ENCODE measurements around the gene KCTD3. TPM values are rescaled to one million over a fixed set of nuclear protein-coding genes. Genes with fewer than 3 reads are reported as not detected.

Gene KCTD3
- total RNA-seq, 1 donor from 2014 or later, result 25.3 TPM

- H3K36me3 Mint-ChIP-seq (ENCODE audit: low read depth), result peaks cover 25% of the 10 kb centered on the region
- peaks cover 21% of the 10 kb centered on the region for H3K4me1 Mint-ChIP-seq (ENCODE audit: low read depth)
- no peak for TF ChIP-seq CTCF (IDR thresholded peaks at IDR 0.05)
- DNase-seq (ENCODE audit: low spot score), result no peak
- H3K27ac Mint-ChIP-seq (ENCODE audit: unreplicated experiment), result peak overlapping the region; percentile 3
- no peaks in the 10 kb centered on the region for H3K27me3 Mint-ChIP-seq (ENCODE audit: low read depth)
- peaks cover 7% of the 10 kb centered on the region for H3K9me3 Mint-ChIP-seq (ENCODE audit: low read depth)
- H3K4me3 Mint-ChIP-seq (ENCODE audit: unreplicated experiment), result no peak overlapping the region
Observed at GRCh38 chr1:215612391-215612790, 45.3 kb downstream of the KCTD3 start.

GRCh38 chr1:215617979-215618378, 50.9 kb downstream of the KCTD3 start:
- no peaks in the 10 kb centered on the region for H3K27me3 Mint-ChIP-seq (ENCODE audit: low read depth)
- TF ChIP-seq CTCF (IDR thresholded peaks at IDR 0.05), result no peak
- no peak overlapping the region for H3K4me3 Mint-ChIP-seq (ENCODE audit: unreplicated experiment)
- H3K4me1 Mint-ChIP-seq (ENCODE audit: low read depth), result peaks cover 6% of the 10 kb centered on the region
- H3K9me3 Mint-ChIP-seq (ENCODE audit: low read depth), result peaks cover 7% of the 10 kb centered on the region
- no peak overlapping the region for H3K27ac Mint-ChIP-seq (ENCODE audit: unreplicated experiment)
- no peak for DNase-seq (ENCODE audit: low spot score)
- peaks cover 38% of the 10 kb centered on the region for H3K36me3 Mint-ChIP-seq (ENCODE audit: low read depth)

- Mint-ChIP-seq H3K4me1 (ENCODE audit: low read depth) (no peaks in the 10 kb centered on the region), H3K4me3 (ENCODE audit: unreplicated experiment) (no peak overlapping the region), H3K36me3 (ENCODE audit: low read depth) (peaks cover 22% of the 10 kb centered on the region), H3K27ac (ENCODE audit: unreplicated experiment) (no peak overlapping the region), H3K9me3 (ENCODE audit: low read depth) (no peaks in the 10 kb centered on the region), H3K27me3 (ENCODE audit: low read depth) (no peaks in the 10 kb centered on the region)
- no peak for TF ChIP-seq CTCF (IDR thresholded peaks at IDR 0.05)
- DNase-seq (ENCODE audit: low spot score), result no peak
Observed at GRCh38 chr1:215623162-215623561, 56.1 kb downstream of the KCTD3 start.

GRCh38 chr1:215625949-215626348, 58.8 kb downstream of the KCTD3 start:
- Mint-ChIP-seq H3K4me3 (ENCODE audit: unreplicated experiment) (no peak overlapping the region), H3K27ac (ENCODE audit: unreplicated experiment) (no peak overlapping the region), H3K9me3 (ENCODE audit: low read depth) (no peaks in the 10 kb centered on the region), H3K27me3 (ENCODE audit: low read depth) (no peaks in the 10 kb centered on the region), H3K4me1 (ENCODE audit: low read depth) (no peaks in the 10 kb centered on the region), H3K36me3 (ENCODE audit: low read depth) (peaks cover 7% of the 10 kb centered on the region)
- DNase-seq (ENCODE audit: low spot score), result no peak
- no peak for TF ChIP-seq CTCF (IDR thresholded peaks at IDR 0.05)

- TF ChIP-seq CTCF (IDR thresholded peaks at IDR 0.05), result no peak
Observed at GRCh38 chr1:215631040-215631439, 63.9 kb downstream of the KCTD3 start.

More at GRCh38 chr1:215631040-215631439, 63.9 kb downstream of the KCTD3 start:
- Mint-ChIP-seq H3K4me1 (ENCODE audit: low read depth) (peaks cover 2% of the 10 kb centered on the region), H3K4me3 (ENCODE audit: unreplicated experiment) (no peak overlapping the region), H3K27me3 (ENCODE audit: low read depth) (no peaks in the 10 kb centered on the region), H3K9me3 (ENCODE audit: low read depth) (no peaks in the 10 kb centered on the region), H3K27ac (ENCODE audit: unreplicated experiment) (no peak overlapping the region), H3K36me3 (ENCODE audit: low read depth) (no peaks in the 10 kb centered on the region)
- no peak for DNase-seq (ENCODE audit: low spot score)
